SW 1271 (cell line): ENCODE results near the gene SOX30.
"Not testable (repeated sequence)": the region's sequence is repeated elsewhere in the genome, so short reads cannot be mapped to it uniquely, and the experiment has no call there.

ENCODE experiments used
- DNase-seq, 2 experiments: peaks; one replicate each; lab custom pipeline; 2025; lab: John Stamatoyannopoulos, UW

Gene SOX30

DNA sequence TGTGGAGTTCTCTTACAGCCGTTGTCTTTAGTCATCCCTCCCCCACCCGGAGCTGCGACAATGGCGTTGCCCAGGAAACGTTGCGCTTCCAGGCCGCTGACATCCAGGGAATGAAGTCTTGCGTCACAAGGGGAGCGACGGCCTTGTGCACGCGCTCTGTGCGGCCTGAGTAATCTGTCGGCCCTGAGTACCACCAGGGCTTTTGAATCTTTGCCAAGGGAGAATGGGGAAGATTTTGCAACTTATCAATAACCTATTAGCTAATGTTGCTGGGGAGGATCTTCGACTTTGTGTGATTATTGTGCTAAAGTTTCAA is at the start of gene SOX30:
TSS of gene SOX30 (minus strand) at position 62 of the 316 bp plus-strand sequence. CDS start 360 bp downstream, outside the sequence.
- no peak for DNase-seq

DNA sequence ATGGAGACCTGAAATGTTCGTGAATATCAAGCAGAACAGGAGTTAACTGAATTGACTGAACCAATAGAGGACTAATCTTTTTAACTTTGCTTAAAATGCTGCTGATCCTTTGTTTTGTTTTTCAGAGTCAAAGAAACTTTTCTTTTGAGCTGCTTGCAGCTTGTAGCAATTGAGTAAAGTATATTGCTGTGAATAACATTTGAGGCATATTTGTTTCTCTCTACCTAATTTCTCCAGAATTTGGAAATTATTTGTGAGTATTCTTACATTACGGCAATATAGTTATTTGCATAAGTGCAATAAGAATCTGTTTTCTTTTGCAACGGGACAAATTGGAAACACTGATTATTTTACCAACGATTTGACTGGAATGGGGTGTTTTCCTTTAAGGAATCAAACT is 46.4 kb upstream of the SOX30 start:
- not testable (repeated sequence) for DNase-seq

DNA sequence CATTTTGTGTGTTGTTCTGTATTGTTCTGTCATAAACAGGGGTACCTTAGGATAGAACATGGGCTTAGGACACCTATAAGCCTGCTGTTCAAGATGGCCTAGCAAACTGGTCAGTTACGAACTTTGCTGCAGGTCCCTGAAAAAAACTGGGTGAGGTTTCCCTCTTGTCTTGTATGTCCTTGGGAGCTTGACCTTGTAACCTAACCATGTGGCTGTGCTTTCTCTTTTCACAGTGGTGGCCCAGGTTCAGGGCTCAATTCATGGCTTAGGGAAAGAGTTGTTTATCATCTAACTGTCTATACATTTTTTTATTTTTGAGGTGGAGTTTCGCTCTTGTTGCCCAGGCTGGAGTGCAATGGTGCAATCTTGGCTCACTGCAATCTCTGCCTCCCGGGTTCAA is 43.9 kb upstream of the SOX30 start:
- not testable (repeated sequence) for DNase-seq

DNA sequence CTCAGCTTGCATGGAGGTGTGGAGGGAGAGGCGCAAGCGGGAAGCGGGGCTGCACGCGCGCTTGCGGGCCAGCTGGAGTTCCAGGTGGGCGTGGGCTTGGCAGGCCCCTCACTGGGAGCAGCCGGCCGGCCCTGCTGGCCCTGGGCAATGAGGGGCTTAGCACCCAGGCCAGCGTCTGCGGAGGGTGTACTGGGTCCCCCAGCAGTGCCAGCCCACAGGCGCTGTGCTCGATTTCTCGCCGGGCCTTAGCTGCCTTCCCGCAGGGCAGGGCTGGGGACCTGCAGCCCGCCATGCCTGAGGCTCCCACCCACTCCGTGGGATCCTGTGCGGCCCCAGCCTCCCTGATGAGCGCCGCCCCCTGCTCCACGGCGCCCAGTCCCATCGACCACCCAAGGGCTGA is 41.6 kb upstream of the SOX30 start:
- not testable (repeated sequence) for DNase-seq

DNA sequence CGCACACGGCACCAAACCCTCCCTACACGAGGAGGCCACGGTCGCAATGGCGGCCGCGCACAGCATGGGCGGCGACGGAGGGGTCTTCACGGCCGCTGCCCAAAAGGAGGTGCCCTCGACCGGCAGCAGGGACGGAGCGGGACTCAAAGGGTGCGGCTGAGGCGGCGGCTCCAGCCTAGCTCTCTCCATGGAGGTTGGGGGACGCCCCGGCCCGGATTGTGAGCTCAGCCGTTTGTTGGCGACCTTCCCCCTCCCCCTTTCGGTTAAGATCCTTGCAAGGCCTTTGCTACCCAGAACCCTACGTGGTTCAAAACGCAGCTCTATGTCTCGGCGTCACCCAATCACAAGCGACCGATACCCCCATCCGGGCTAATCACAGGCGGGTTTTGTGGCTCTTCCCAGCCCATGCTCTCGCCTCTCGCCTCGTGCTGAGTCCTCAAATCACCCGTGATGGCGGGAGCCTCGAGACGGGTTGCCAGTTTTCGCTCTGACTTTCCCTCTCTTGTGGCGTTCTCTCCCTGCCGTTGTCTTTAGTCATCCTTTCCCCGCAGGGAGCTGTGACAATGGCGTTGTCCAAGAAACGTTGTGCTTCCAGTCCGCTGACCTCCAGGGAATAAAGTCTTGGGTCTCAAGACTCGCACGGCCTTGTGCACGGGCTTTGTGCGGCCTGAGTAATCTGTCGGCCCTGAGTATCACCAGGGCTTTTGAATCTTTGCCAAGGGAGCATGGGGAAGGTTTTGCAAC is 38.6 kb upstream of the SOX30 start:
- DNase-seq, result no peak

DNA sequence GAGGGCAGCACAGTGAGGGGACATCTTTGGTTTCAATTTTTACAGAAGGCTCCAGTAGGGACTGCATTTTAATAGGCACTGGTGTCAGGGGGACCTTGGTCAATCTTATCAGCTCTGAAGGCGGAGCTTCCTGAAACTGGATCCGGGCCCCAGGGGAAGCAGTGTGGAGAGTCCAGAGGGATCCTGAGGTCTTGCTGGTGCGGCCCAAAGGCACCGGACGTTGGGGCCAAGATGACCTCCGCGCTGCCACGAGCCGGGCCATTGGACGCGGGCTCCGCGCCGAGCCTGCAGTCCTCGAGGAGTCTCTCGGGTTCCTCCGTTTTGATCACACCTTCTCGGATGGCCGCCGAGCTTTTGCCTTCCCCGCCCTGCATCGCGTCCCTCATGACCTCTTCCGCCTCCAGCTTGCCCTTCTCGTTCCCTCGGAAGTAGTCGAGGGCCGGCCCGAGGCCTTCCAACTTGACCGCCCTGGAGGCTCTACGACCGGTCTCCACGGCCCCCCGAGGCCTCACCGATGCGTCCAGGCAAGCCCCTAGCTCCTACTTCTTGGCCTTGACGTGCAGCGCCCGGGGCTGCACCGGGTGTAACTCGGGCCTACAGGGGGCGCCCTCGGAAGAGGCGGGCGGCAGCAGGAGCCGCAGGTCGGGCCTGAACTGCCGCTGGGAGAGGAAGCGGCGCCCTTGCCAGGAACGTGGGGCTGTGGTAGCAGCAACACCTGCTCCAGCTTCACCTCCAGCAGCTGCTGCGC is 37.9 kb upstream of the SOX30 start:
- DNase-seq, result no peak

DNA sequence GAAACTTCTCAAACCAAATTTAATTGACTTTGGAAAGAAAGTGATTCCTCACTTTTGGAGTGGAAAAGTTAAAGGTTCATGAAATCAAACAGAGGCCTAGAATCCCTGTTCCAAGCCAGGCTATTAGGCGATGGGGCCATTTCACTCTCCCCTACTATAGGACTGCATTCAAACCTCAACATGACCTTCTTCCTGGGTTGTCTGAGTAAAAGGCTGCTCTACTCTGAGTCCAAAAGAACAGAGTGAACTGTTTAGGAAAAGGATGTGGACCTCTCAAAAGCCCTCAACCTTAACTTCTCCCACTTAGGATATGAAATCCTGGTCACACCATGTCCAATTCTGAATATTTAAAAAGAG is 34.9 kb upstream of the SOX30 start:
- no peak for DNase-seq

DNA sequence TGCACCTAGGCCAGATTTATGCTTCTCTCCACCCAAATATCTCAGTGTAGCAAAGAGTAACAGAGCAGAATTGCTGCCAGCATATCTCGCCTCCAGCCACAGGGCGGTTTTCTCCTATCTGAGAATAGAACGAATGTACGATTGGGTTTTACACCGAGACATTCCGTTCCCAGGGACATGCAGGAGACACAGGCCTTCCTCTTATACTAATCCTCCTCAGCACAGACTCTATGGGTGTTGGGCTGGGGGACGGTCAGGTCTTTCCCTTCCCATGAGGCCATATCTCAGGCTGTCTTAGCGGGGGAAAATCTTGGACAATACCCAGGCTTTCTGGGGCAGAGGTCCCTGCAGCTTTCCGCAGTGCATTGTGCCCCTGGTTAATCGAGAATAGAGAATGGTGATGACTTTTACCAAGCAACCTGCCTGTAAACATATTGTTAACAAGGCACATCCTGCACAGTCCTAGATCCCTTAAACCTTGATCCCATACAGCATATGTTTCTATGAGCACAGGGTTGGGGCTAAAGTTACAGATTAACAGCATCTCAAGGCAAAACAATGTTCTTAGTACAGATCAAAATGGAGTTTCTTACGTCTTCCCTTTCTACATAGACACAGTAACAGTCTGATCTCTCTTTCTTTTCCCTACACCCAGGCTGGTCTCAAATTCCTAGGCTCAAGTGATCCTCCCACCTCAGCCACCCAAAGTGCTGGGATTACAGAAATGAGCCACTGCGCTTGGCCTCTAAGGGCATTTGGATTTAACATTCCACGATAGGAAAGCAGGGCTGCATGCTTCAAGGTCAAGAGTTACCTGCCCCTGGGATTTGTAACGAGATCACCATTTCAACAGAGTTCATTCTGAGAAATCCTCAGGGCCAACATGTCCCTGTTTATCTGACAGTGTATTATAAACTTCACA is 34.3 kb upstream of the SOX30 start:
- not testable (repeated sequence) for DNase-seq

DNA sequence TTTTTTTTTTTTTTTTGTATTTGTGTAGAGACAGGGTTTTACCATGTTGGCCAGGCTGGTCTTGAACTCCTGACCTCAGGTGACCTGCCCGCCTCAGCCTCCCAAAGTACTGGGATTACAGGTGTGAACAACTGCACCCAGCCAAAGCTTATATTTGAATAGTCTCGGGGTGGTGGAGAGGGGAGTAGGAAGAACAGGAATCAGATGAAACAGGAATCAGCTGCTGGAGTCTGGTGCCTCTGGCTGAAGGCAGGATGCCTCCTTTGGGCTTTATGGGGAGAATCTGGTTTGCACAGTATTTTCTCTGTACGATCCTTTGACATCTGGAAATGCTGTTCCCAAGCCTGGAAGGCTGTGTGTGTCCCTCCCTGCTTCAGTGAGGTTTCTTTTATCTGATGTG is 30.0 kb upstream of the SOX30 start:
- no peak for DNase-seq

DNA sequence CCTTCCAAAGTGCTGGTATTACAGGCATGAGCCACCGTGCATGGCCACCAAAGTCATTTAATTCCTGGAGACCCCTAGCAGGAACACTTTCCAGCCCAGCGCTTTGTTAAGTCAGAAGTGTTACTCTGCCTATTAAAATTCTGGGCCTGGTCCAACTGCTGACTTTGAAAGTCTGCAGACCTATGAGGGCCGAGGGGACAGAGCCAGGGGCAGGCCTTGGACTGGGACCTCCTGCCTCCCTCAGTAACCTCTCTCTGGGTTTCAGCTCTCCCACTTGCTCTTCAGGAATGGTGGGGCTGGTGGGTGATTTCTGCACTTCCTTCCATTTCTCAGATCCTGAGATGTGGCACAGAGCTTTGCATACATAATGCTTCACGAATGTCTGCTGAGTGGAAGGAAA is 28.8 kb upstream of the SOX30 start:
- DNase-seq, result no peak

DNA sequence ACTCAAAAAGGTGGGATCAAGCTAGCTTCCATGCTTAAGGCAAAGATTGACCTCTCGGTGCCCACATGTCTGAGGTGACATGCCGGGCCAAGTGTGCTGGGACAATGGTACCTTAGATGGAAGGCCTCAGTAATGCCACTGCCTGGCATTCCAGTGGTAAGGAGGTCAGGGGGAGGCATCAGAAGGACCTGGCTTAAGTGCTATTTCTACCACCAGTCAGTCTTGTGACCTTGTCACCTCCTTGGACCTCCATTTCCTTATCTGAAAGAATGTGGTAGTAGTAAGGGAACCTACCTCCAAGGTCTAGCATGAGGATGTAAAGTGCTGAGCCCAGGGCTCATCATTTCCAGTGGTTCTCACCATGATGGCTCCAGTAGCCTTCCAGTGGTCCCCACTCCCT is 28.0 kb upstream of the SOX30 start:
- no peak for DNase-seq

DNA sequence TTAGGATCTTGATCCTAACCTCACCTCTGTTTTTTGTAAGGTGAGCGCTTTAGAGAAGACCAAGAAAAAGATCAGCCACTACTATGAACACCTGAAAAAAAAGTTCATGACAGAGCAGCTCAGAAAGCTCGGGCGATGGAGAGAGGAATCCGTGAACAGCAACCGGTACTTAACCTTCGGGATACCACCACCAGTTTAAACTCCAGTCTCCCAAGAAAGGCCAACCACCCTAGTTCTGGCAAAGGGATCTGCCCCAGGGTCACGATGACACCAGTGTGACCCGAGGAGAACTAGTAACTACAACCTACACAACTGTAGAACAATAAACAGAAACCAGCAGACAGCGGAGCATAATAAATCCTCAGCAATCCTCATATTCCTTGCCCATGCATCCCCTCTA is 27.6 kb upstream of the SOX30 start:
- DNase-seq, result no peak

DNA sequence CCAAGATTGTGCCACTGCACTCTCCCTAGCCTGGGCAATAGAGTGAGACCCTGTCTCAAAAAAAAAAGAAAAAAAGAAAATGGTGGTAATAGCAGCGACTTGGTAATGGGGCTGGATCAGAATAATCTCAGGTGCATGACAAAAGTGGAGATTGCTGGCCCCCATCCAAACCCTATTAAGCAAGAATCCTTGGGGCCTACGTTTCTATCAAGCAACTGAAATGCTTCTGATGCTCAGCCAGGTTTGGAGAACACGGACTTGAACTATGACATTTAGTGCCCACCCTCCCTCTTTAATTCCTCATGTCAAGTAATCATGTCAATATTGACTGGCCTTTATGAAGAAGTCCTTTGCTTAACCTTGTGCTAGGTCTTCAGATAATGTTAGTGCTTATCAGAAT is 25.7 kb upstream of the SOX30 start:
- DNase-seq, result no peak

DNA sequence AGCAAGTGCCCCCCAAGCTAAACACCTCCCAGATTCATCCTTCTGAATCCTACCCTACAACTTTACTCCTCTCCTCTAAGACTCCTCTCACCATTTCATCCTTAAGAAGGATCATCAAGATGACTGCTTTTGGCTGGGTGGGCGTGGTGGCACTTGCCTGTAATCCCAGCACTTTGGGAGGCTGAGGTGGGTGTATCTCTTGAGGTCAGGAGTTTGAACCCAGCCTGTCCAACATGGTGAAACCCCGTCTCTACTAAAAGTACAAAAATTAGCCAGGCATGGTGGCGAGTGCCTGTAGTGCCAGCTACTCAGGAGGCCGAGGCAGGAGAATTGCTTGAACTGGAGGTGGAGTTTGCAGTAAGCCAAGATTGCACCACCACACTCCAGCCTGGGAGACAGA is 22.1 kb upstream of the SOX30 start:
- DNase-seq, result not testable (repeated sequence)

DNA sequence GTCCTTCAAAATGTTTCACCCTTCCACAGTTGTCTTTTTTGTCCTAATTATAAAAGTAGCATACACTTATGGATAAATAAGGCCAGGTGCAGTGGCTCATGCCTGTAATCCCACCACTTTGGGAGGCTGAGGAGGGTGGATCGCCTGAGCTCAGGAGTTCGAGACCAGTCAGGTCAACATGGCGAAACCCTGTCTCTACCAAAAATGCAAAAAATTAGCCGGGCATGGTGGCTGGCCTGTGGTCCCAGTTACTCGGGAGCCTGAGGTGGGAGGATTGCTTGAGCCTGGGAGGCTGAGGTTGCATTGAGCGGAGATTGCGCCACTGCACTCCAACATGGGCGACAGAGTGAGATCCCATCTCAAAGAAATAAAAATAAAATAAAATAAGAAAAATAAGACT is 20.7 kb upstream of the SOX30 start:
- no peak for DNase-seq

DNA sequence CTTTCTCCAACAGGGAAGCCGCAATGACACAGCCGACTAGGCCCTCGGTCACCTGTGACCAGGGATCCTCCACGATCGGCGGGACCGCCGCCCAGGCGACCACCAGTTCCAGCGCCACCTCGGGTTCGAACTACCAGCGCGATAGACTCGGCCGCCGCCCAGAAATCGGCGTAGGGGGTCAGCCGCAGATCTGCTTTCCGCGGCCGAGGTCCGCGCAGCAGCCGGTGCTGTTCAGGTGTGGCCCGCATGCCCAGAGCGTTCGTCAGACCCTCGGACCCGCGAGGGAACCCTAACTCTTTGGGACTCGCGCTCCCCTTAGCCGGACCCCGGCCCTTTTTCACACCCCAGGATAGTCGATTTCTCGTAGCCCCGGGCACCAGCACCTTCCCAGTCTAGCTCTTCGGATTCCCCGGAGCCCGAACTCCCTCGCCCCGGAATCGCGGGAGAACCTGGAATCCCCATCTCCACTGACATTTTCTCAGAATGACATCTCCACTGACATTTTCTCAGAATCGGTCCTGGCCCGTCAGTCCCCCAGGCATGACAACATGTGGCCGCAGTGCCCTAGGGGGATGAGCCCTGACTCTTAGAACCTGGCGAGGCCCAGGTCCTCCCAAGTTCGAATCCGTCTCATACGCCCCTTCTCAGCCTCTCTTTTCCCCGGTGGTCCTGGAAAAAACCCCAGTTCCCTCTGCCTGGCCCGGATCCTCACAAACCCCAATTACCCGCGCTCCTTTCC is 19.5 kb upstream of the SOX30 start:
- DNase-seq, result no peak

DNA sequence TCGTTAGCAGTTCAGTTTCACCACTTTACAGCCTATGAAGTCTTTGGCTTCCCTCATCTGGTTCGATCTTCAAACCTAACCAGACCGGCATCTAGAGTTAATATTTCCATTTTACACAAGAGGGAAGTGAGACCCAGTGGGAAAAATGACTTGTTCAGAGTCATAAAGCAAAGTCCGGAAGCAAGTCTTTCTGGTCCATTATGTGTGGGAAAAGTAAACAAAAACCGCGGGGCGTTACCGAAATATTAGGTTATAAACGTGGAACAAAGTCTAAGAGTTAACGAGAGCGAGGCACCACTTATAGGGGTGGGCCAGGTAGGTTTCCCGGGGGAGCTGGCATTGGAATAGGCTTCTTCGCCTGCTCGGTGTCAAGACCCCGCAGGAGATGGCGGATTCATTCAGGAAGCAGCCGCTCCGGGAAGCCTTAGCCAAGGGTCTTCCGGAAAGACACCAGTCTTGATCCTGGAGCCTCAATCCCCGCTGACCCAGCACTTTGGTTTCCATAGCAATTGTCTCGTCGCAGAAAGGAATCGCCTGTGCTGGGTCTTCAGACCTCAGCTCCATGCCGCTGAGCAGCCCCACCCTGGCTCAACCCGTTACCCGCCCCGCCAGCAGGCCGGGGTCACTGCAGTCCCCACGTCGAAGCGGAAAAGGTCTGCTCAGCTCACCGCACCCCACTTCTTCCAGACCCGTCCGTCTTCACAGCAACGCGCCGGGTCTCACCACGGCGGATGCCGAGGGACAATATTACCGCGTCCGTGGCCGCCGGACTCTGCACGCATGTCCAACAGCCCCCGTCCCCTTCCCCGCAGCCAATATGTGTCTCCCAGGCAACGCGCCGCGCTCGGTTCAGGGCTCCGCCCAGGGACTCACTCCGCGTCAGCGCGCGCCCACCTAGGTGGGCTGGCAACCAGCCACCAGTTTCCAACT is 18.7 kb upstream of the SOX30 start, which contains the start of gene C5orf52:
TSS of gene C5orf52 (plus strand) at position 872 of the 930 bp plus-strand sequence. CDS start 82 bp downstream, outside the sequence.
- no peak for DNase-seq

DNA sequence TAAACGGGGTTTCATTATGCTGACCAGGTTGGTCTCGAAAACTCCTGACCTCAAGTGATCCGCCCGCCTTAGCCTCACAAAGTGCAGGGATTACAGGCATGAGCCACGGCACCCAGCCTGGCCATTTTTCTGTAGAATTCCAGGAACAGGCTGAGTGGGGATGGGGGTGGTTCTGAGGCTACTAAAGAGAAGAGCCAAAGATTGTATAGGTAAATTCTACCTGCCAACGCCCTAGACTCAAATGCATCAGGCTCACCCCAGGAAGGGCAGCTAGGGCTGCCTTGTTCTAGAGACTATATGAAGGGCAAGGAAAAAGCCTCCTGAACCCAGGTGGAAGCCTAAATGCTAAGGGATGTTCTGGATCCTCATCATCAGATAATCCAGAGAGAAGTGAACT is 17.5 kb upstream of the SOX30 start:
- no peak for DNase-seq

DNA sequence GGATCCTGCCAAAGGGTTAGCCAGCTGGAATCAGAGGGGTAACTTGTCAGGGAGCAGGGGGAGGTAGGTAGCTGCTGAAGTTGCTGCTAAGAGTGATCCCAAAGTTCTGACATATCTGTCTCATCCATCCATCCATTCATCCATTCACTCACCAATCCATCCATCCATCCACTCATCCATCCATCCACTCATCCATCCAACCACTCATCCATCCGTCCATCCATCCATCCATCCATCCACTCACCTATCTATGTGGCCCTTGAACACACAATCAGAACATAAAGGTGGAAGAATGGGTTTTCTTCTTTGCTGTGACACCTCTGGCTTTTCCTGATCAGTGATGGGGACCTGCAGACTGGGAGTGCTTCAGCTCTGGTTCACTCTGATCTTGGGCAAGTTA is 16.1 kb upstream of the SOX30 start:
- DNase-seq, result no peak

DNA sequence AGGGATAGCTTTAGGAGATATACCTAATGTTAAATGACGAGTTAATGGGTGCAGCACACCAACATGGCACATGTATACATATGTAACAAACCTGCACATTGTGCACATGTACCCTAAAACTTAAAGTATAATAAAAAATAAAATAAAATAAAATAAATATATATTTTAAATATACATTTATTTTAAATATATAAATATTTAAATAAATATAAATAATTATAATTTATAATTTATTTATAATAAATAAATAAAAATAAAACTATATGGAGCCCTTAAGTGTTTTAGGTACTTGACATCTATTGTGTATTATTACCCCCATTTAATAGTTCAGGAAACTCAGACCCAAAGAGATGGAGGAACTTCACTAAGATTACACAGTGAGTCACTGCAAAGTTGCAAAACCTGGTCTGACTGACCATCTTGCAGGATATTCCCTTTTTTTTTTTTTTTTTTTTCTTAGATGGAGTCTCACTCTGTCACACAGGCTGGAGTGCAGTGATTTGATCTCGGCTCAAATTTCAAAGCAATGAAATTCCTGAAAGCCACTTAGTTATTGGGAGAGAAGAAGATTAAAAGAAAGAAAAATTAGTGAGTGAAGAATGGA is 13.3 kb upstream of the SOX30 start:
- DNase-seq, result peak in 1 of 2 experiments; percentile 24
